ENCODE results near the gene NR3C1.

- TF ChIP-seq, protein P1, sequence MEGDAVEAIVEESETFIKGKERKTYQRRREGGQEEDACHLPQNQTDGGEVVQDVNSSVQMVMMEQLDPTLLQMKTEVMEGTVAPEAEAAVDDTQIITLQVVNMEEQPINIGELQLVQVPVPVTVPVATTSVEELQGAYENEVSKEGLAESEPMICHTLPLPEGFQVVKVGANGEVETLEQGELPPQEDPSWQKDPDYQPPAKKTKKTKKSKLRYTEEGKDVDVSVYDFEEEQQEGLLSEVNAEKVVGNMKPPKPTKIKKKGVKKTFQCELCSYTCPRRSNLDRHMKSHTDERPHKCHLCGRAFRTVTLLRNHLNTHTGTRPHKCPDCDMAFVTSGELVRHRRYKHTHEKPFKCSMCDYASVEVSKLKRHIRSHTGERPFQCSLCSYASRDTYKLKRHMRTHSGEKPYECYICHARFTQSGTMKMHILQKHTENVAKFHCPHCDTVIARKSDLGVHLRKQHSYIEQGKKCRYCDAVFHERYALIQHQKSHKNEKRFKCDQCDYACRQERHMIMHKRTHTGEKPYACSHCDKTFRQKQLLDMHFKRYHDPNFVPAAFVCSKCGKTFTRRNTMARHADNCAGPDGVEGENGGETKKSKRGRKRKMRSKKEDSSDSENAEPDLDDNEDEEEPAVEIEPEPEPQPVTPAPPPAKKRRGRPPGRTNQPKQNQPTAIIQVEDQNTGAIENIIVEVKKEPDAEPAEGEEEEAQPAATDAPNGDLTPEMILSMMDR (IDR thresholded peaks at IDR 0.05; ENCODE audit: insufficient read depth, low read length, poor library complexity, severe bottlenecking): no peak
- TF ChIP-seq EZH2phosphoT487 (conservative IDR thresholded peaks at IDR 0.05; ENCODE audit: low read length): no peak
Observed at GRCh38 chr5:143328589-143329220, 74.8 kb downstream of the NR3C1 start.
